HL-60 (cell line): ENCODE results near the gene TMEM248.

Experiments used
- GABPA ChIP-seq: IDR thresholded peaks from 2 replicates; pipeline ENCODE4 v1.6.1; 2012; ENCODE audit warnings: low read depth
- POLR2AphosphoS5 ChIP-seq: IDR thresholded peaks from 2 replicates; pipeline ENCODE4 v1.6.1; 2012; ENCODE audit warnings: low read depth
- TF ChIP-seq, protein P1 (sequence below): IDR thresholded peaks from one replicate; pipeline ENCODE4 v1.5.1; 2011; ENCODE audit warnings: low read length, control low read depth, inconsistent platforms; ENCODE audit not compliant: insufficient read depth
- TF ChIP-seq, protein P2 (sequence below): IDR thresholded peaks from 2 replicates; pipeline ENCODE4 v1.6.1; 2012; ENCODE audit warnings: low read depth; ENCODE audit not compliant: insufficient replicate concordance

DNA sequence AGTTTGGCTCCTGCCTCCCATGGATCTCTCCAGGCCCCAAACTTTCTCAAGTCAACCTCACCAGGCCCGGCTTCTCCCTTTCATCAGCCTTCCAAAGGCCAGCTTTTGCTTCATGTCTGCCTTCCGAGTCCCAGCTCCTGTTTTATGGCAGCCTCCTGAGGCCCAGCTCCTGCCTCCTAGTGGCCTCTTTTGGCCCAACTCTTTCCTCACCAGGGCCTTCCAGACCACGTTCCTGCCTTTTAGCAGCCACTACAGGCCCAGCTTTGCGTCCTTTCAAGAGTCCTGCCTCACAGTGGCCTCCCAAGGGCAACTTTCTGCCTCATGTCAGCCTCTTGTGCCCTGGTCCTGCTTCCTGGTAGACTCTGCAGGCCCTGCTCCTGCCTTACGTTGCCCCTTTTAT lies 15.3 kb upstream of the TMEM248 start:
- TF ChIP-seq POLR2AphosphoS5 (no peak), GABPA (no peak)
- TF ChIP-seq, protein P1, sequence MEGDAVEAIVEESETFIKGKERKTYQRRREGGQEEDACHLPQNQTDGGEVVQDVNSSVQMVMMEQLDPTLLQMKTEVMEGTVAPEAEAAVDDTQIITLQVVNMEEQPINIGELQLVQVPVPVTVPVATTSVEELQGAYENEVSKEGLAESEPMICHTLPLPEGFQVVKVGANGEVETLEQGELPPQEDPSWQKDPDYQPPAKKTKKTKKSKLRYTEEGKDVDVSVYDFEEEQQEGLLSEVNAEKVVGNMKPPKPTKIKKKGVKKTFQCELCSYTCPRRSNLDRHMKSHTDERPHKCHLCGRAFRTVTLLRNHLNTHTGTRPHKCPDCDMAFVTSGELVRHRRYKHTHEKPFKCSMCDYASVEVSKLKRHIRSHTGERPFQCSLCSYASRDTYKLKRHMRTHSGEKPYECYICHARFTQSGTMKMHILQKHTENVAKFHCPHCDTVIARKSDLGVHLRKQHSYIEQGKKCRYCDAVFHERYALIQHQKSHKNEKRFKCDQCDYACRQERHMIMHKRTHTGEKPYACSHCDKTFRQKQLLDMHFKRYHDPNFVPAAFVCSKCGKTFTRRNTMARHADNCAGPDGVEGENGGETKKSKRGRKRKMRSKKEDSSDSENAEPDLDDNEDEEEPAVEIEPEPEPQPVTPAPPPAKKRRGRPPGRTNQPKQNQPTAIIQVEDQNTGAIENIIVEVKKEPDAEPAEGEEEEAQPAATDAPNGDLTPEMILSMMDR: no peak
- TF ChIP-seq, protein P2, sequence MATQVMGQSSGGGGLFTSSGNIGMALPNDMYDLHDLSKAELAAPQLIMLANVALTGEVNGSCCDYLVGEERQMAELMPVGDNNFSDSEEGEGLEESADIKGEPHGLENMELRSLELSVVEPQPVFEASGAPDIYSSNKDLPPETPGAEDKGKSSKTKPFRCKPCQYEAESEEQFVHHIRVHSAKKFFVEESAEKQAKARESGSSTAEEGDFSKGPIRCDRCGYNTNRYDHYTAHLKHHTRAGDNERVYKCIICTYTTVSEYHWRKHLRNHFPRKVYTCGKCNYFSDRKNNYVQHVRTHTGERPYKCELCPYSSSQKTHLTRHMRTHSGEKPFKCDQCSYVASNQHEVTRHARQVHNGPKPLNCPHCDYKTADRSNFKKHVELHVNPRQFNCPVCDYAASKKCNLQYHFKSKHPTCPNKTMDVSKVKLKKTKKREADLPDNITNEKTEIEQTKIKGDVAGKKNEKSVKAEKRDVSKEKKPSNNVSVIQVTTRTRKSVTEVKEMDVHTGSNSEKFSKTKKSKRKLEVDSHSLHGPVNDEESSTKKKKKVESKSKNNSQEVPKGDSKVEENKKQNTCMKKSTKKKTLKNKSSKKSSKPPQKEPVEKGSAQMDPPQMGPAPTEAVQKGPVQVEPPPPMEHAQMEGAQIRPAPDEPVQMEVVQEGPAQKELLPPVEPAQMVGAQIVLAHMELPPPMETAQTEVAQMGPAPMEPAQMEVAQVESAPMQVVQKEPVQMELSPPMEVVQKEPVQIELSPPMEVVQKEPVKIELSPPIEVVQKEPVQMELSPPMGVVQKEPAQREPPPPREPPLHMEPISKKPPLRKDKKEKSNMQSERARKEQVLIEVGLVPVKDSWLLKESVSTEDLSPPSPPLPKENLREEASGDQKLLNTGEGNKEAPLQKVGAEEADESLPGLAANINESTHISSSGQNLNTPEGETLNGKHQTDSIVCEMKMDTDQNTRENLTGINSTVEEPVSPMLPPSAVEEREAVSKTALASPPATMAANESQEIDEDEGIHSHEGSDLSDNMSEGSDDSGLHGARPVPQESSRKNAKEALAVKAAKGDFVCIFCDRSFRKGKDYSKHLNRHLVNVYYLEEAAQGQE: no peak
